ENCODE results near the gene EME1.

EME1 gene

GRCh38 chr17:50348522-50349242, 24.3 kb upstream of the EME1 start:
- peak; percentile 53 for DNase-seq (ENCODE audit: low spot score)

- DNase-seq (ENCODE audit: low spot score), result peak; percentile 63
Measured at GRCh38 chr17:50349243-50349600, 23.8 kb upstream of the EME1 start.

GRCh38 chr17:50350733-50351132, 22.3 kb upstream of the EME1 start:
- peak; percentile 25 for DNase-seq (ENCODE audit: low spot score)

DNA sequence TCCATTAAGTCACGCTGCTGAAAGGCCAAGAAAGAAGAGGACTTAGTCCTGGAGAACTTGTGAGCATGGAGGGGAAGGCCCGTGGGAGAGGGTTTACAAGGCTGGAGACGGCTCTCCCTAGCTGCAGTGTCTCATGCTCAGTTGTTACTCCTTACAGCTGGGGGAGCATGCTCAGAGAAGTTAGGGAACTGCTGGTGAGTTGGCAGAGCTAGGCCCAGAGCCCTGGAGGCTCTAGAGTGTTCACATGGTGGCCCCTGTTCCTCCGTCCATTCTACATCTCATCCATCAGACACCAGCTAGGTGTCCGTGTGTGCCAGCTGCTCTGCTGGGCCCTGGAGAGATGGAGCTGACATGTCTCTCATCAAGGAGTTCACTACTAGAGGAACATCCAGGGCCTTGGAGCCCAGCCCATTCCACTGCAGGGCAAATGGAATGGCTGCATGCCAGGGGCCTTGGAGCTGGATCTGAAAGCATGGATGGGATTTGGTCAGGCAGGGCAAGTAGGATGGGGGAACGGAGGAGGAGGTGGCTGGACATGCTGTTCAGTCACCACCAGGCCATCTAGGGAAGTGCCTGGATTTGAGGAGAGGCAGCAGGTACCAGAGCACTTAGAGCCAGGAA, 20.8 kb upstream of the EME1 start:
- DNase-seq (ENCODE audit: low spot score), result peak; percentile 60

DNA sequence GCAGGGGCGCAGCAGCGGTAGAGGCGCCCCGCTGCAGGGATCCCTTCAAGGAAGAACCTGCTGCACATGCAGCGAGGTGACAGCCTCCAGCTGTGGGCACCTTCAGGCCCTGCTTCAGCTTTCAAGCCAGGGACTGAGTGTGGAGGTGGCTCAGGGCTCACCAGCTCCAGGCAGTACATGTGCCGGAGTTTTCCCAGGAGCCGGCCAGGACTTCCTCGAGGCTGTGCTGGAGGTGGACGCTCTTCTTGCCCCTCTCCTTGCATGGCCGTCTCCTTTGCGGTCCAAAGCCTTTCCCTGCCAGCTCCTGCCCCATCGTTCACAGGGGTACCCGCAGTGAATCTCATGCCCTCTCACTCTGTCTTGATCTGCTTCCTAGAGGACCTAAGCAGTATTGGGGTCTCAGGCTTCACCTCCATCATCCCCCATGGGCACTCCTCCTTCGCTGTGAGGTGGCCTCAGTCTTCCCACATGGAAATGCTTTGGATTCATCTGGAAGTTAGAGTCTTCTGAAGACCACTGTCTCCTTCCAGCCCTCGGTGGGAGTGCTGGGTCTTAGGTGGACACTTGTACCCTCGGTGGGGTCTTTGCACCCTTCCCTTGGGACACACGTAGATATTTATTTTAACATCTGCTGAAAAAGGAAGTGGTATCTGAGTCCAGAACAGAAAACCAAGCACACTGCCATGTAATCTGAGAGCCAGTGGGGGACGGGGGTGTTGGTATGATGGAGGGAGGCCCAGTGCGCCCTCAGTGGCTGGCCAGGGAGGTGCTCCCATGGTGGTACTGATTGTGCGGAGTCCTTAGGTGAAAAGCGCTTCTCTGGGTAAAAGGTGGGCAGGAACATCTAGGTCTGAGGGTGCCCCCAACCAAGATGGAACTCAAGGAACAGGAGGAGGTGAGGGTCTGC, 20.1 kb upstream of the EME1 start:
- DNase-seq (ENCODE audit: low spot score), result no peak

DNA sequence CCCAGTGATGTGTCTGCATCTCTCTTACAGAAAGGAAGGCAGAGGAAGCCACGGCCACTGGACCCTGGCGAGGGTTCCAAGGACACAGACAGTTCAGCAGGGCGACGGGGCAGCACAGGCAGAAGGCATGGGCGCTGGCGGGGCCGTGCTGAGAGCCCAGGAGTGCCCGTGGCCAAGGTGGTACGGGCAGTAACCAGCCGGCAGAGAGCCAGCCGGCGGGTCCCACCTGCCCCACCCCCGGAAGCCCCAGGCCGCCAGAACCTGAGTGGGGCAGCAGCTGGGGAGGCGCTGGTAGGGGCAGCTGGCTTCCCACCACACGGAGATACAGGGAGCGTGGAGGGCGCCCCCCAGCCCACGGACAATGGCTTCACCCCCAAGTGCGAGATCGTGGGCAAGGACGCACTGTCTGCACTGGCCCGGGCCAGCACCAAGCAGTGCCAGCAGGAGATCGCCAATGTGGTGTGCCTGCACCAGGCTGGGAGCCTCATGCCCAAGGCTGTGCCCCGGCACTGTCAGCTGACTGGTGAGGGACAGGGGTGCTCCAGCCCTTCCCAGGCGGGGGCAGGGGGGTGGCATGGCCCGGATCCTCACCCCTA, 19.3 kb upstream of the EME1 start:
- no peak for DNase-seq (ENCODE audit: low spot score)

DNA sequence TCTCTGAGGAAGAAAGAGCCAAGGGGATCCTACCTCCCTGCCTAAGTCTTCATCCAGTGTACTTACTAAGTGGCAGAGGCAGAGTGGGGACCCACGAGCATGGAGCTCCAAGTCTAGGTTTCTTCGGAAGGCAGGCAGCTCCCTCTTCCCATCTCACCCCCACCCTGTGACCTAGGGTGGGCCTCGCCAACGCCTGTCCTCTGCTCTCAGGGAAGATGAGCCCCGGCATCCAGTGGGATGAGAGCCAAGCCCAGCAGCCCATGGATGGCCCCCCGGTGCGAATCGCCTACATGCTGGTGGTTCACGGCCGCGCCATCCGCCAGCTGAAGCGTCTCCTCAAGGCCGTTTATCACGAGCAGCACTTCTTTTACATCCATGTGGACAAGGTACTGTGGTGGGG, 18.8 kb upstream of the EME1 start:
- DNase-seq (ENCODE audit: low spot score), result peak; percentile 48

GRCh38 chr17:50354776-50355175, 18.3 kb upstream of the EME1 start:
- DNase-seq (ENCODE audit: low spot score), result no peak

GRCh38 chr17:50355336-50355700, 17.7 kb upstream of the EME1 start:
- DNase-seq (ENCODE audit: low spot score), result no peak

GRCh38 chr17:50355701-50356341, 17.2 kb upstream of the EME1 start:
- no peak for DNase-seq (ENCODE audit: low spot score)

- no peak for DNase-seq (ENCODE audit: low spot score)
Measured at GRCh38 chr17:50356418-50356817, 16.6 kb upstream of the EME1 start.

GRCh38 chr17:50356892-50357510, 16.0 kb upstream of the EME1 start:
- no peak for DNase-seq (ENCODE audit: low spot score)

DNA sequence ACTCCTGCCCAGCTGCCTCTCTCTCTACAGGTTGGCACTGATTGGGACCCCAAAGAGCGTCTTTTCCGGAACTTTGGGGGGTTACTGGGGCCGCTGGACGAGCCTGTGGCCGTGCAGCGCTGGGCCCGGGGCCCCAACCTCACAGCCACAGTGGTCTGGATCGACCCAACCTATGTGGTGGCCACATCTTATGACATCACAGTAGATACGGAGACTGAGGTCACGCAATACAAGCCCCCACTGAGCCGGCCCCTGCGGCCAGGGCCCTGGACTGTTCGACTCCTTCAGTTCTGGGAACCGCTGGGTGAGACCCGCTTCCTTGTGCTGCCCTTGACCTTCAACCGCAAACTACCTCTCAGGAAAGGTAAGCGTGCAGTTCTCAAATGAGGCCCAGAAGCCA, 14.9 kb upstream of the EME1 start:
- no peak for DNase-seq (ENCODE audit: low spot score)

DNA sequence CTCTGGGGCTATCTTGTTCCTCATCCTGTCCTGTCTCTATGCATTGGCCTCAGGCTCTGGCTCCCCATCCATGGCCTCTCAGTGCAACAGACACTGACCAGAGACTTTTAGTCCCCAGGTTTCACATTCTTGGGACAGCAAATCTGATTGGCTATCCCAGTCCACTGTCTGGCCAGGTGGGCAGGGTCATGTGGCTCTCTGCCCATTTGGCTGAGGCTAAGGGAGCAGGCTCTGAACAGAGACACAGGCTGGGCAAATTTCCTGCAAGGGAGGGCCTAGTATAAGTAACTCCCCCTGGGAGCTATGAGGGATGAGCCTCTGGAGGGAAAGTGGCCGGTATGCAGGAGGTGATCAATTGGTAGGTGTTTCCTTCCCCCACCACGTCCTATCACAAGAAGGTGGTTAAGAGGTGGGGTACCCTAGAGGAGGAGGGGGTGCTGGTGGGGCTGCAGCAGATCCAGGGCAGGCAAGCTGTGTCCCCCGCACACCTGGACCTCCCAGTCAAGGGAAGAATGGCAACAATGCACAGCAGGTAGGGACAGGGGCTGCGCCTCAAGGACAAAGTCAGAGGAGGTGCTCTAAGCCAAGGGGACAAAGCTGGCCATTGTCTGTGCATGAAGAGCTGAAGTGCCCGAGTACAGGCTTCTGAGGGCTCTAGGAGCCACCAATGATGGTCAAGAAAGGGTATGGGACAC, 13.9 kb upstream of the EME1 start:
- no peak for DNase-seq (ENCODE audit: low spot score)

DNA sequence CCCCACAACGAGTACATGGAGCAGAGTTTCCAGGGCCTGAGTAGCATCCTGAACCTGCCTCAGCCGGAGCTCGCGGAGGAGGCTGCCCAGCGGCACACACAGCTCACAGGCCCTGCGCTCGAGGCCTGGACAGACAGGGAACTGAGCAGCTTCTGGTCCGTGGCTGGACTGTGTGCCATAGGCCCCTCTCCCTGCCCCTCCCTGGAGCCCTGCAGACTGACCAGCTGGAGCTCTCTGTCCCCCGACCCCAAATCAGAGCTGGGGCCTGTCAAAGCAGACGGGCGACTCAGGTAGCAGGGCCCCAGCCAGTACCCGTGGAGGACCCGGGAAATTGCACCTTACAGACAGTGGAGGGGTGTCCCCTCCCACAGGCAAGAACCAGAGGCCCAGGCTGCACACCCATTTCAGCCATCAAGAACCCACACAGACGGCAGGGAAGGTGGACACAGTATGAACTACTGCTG, 13.0 kb upstream of the EME1 start:
- DNase-seq (ENCODE audit: low spot score), result no peak

GRCh38 chr17:50360486-50361115, 12.4 kb upstream of the EME1 start:
- DNase-seq (ENCODE audit: low spot score), result no peak

DNA sequence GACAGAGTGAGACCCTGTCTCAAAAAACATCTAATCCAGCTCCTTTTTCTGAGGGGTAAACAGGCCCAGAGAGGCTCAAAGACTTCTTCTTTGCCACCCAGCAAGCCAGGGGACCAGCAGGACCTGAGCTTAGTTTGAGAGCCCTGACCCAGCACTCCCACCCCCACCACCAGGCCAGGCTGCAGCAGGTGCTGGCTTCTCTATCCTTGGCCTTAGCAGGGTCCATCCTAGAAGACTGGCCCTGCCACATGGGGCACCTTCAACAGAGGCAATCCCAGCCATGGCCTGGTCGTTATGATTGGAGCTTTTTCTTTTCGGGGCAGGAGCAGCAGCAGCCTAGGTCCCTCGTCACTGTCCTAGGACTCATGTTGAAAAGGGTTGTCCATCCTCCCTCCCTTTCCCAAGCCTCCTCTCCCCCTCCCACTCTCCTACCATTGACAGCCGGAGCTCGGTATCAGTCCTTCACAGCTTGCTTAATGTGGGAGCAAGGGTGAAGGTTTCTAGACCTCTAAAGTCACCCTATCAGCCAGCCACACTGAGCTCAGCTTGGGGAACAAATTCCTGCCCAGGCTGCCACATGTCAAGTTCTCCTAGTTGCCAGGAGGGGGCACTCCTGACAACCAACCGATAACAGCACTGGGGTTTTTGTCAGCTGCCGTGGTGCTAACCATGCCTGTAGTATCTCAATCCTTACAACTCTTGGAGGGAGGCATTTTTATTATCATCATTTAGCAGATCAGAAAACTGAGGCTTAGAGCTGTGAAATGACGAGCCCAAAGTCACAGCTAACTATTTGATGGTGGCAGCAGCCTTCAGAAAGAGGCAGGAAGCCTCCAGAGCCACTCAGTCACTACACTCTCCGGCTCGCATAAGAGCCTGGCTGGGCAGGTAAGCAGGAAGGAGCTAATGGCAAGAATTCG, 11.2 kb upstream of the EME1 start:
- DNase-seq (ENCODE audit: low spot score), result no peak

DNA sequence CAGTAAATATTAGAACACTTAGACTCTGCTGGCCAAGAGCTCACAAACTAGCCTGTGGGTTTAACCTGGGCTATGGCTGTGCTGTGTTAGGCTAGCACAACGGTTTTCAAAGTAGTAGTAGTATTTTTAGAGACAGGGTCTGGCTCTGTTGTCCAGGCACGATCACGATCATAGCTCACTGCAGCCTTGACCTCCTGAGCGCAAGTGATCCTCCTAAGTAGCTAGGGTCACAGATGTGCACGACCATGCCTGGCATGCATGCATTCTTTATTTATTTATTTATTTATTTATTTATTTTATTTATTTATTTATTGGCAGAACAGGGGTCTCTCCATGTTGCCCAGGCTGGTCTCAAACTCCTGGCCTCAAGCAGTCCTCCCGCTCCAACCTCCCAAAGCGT, 10.4 kb upstream of the EME1 start:
- DNase-seq (ENCODE audit: low spot score), result no peak

Data from left forelimb (tissue), 1 donor.